NCI-H1048 (cell line): ENCODE results near the gene PAIP2.
A peak's percentile ranks its signal among the peaks of the same experiment; 100 is the strongest.
"Not testable (repeated sequence)": the region's sequence is repeated elsewhere in the genome, so short reads cannot be mapped to it uniquely, and the experiment has no call there.

Experiments
- DNase-seq: peaks from one replicate; lab custom pipeline; 2025; lab: John Stamatoyannopoulos, UW

Gene PAIP2

DNA sequence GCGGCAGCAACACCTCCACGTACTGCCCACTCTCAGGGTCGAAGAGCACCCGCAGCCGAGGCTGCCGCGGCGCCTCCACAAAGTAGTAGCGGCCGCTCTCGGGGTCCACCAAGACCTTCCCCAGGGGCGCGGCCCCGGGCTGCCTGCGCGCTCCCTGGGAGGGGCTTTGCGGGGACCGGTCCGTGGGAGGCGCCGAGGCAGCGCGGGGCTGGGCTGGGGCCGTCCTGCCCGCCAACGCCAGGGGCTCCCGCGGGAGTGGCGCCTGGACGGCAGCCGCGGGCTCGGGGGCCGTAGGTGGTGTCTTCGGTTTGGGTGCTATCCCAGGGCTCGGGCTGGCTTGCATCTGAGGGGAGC is 50.6 kb downstream of the PAIP2 start:
- no peak for DNase-seq

DNA sequence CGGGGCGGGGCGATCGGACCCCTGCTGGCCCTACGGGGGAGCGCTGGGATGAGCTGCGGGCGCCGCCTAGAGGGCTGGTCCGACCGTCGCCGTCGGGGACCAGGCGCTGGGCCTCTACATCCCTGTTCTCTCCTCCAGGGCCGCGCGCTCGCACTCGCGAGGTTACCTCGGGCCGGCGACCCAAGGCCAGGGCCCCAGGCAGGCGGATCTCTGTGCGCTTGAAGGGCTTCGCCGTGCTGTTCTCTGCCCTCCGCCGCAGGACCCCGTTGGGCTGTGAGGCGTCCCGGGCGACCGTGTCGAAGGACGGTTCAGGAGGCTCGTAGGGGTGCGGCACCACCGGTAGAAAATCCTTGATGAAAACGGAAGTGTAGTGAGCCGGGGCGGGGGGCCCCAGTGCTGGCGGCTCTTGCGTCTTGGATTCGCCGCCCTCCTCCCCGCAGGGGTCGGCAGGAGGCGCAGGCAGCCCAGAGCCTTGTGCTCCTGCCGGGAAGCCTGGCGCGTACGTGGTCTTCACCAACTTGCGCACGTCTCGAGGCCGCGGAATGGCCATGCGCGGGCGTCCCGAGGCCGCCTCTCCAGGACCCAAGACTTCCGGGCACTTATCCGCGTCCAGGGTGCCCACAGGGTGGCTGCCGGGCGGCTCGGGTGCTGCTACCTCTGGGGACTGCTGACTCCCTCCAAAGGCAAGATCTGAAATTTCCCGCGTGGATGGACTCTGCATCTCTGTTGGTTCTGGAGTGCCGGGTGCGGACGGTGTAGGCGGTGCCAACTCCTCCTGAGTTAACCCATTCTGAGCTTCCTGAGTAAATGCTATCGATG is 51.2 kb downstream of the PAIP2 start:
- DNase-seq = no peak

DNA sequence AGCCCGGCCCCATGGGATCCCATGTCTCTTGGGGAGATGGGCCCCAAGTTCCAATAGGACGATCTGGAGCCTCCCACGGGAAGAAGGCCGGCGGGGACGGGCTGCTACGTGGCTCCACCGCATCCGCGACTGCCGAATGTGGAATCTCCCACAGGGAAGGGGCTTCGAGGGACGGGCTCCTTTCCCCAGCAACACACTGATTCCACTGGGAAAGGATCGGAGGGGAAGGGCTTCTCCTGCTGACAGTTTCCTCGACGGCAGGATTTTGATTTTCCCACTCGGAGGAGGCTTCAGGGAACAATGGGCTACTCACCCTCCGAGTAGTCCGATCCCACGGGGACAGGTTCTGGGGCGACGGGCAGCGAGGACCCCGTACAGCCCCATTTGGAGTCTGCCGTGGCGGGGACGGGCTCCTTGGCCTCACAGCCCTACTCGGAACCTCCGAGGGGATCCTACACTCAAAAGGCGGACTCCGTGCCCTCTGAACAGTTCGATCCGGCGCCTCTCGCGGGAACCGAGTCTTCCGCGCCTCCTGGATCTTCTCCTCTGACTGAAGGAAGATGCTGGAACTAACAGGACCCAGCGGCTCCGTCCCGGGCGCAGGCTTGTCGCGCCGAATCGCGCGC is 52.0 kb downstream of the PAIP2 start:
- no peak for DNase-seq

DNA sequence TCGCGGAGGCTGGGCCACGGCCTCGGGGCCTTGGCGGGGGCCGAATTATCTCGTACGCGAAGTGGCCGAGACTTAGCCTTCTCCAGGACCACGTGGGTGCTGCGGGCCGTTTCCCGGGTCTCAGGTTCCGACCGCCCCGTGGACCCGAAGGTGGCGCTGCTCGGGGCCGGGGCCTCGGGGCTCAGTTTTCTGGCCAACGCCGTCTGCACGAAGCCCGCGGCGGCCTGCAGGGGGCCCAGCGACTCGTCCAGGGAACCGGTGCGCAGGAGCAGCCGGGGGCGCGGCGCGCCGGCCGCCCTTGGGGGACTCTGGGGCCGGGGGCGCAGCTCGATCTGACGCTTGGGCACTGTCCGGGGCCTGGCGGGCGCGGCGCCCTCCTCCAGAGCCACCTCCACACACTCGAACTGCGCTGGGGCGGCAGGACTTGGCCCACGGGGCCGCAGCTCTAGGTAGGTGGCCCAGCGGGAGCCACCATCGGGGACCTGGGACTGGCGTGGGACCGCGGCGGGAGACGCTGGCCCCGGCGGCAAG is 52.5 kb downstream of the PAIP2 start:
- no peak for DNase-seq

DNA sequence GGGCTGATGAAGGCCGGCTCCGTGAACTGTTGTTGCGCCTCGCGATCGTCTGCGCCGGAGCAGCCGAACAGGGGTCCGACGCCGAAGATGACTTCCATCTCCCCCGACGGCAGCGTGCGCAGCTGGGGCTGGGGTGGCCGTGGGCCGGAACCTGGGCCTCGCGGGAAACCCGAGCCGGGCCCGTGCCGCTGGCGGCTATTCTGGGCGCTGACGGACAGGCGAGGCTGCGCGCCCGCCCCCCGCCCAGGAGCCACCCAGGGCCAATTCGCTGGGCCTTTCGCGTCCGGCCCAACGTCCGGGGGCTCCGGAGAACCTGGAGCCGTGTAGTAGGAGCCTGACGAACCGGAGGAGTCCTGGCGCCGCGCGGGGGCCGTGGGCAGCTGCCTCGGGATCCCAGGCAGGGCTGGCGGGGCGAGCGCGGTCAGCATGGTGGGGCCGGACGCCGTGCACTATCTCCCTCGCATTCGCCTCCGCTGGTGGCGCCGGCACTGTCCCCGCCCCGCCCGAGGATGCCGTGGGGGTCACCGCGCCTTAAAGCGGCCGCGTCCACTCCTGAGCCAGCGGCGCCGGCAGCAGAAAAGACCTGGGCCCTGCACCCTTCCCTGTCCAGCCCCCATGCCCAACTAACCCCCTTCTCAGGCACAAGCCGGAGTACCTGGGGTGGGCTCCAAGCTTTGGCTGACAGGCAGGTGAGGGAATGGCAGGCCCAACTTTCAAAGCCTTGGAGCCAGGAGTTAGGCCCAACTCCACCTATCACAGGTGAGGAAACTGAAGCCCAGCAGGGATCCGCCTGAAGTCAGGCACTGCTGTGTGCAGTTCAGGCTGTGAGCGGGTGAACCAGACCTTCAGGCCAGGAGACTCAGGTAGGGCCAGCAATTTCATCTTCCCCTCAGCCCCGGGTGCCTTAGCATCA is 53.3 kb downstream of the PAIP2 start, which contains the start of gene PROB1:
TSS of gene PROB1 (minus strand) at position 451 of the 913 bp plus-strand sequence. CDS start at position 428, 23 bp downstream.
- DNase-seq = no peak

DNA sequence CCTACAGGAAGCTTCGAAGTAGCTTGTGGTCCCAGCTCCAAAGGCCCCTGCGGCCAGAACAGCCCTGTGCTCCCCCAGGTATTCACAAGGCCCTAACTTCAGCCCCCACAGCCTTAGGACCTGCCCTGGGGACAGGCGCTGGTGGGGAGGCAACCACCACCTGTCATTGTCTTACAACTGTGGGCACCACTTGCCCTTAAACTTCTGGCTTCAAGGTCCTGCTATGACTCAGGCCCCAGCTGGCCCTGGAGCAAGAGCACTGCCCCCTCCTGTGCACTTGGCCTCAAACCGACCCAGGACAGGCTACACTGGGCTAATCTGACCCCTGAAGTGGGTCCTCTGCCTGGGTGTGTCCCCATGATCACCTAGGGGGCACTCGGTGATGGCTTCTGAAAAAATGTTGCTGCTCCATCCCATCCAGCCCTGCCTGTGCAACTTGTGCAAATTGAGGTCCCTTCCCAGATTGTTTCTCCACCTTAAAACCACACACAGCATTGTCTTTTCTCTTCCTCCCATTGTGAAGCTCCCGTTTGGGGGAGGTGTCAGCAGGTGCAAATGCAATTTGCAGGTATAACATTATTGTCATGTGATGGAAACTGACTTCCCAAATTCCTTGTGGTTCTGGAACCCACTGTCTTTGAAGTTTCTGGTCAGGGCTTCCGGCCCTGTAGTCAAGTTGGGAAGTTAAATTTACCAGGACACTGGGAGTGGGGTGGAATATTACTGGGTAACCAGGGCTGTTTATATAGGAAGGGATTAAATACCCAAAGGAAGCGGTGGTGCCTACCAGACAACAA is 54.4 kb downstream of the PAIP2 start:
- no peak for DNase-seq

DNA sequence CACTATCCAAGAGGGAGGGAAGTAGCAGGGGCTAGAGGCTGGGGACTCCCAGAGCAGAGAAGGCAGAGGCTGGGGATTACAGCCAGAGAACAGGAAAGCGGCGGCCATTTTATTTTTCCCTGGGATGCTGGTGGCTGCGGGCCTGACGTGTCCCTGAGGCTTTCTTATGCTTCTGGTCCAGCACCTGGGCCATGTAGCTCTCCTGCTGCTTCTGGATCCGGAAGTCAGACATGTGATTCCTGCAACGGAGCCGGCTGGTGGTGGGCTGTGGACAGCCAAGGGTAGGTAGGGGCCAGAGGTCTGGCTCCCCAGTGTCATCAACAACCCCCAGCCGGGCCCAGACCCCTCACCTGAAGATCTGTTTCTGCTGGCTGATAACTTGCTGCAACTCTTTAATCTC is 55.0 kb downstream of the PAIP2 start:
- no peak for DNase-seq

DNA sequence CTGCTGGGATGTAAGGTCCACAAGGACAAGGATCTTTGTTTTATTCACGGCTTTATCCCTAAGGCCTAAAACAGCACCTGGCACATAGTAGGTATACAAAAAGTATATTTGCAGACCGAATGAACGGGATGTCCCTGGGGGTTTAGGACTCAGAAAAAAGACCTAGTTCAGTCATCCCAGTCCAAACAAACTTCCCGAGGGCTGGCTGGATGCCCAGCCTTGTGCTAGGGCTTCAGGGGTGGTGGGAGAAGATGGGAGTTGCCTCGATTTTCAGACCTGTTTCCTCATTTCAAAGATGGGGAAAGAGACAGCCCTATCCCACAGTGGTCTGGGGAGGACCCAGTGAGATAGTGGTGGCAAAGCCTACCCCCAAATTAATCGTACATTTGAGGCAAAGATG is 56.3 kb downstream of the PAIP2 start:
- DNase-seq = no peak

DNA sequence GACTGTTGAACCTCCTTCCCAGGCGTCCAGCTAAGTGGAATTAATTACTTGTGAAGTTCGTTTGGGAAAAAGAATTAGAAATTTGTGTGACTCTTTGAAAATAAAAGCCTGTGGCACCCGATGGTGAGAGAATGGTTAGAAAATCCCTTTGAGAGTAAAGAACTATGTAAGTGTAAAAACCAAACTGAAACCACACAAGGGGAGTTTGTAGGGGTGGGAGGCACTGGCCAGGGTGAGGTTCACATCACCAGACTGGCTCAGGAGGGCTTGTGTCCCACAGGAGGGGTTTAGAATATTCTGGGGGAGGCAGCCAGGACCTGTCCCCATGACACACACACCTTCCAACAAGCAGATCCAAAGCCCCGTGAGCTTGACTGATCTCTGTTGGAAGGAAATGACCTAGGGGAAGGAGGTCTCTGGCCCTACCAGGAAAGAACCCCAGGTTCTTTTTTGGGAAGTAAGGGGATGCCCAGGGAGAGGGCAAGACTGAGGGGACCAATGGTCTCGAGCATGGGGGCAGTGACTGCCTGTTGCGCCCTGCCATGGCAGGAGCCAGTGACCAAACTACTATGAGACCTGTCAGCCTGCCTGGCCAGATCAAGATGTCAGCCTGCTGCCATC is 58.0 kb downstream of the PAIP2 start:
- no peak for DNase-seq

DNA sequence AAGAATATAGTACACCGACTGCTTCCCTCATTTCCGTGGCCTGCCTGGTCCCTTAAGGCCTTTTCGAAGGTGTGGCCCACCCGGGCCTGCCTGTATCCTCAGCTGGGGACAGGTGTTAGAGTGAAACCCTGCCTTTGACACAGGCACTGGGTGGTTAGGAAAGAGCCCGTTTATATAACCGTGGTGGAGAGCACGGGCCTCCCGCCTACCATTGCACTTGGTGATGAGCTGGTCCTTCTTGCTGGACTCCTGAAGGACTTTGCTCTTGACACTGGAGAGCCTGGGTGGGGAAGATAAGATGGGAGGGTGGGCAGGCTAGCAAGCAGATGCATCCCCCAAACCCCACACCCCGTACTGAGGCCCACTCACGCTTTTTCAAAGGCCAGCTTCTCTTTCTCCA is 59.9 kb downstream of the PAIP2 start:
- DNase-seq = no peak

DNA sequence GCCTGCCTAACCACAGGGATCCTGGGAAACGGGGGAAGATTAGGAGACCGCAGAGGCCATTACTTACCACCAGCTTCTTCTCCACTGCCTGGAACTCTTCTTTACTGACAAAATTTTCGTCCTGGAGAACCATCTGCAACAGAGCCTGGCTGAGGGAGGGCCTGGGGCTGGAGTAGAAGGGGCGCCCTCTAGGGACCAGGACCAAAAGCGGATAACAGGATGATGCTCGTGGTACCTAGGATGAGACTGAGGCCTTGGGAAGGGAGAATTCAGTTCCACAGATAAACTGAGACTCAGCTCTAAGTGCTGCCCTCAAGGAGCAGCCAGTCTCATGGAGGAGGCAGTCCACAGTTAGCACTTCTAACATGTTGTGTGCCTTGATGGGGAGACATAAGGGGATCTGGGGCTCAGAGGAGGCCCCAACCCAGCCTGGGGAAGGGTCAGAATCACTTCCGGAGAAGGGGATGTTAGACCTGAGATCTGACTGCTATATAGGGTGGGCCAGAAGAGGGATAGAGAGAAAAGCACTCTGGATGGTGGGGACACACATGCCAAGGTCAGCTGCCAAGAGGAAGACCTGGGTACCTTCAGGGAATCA is 61.0 kb downstream of the PAIP2 start:
- no peak for DNase-seq

DNA sequence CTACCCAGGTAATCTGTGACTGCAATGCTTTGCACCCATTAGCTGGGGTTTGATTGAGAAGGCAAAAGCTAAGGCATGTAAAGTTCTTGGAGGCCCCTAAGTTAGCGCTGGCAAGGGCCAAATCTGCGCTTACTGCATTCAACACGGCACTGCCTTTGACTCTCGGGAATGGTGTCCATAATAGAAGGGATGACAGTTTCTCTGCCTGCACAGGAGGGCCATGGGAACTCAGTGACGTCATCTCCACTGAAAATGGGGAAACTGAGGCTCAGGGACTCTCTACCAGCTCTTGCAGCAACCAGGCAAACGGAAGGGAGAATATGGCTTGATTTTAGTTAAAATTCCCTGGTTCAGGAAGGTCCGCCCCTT is 61.7 kb downstream of the PAIP2 start:
- DNase-seq = no peak

DNA sequence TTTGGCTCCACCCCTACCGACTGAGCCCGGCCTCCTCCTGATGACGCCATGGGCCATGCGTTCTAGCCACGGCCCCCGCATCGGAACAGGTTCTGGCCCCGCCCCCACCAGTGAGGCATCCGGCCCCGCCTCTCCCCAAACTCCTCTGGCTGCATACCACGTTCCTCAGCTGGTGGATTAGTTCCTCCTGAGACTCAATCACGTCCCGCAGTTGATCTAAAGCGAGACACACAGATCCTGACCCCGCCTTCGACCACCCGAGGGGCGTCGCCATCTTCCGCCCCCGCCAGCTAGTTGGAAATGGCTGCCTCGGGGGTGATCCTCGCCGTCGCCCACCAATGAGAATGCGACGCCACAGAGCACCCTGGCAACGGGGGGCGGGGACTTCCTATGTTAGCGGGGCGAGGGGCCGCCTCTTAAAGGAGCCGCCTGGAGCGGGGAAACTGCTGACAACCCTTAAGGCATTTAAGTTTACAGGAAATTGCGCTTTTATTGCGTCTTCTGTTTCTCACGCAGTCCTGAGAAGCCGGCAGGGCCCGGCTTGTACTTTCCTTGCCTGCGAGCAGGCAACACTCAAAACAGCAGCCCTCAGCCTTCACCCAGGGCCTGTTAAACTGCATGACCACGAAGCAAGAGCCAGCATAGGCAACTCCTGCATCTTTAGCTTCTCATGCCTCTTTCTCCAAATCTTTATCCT is 62.3 kb downstream of the PAIP2 start, which contains the start of gene SPATA24:
TSS of gene SPATA24 (minus strand) at position 303 of the 697 bp plus-strand sequence. CDS start at position 274, 29 bp downstream.
- DNase-seq = peak; percentile 89

DNA sequence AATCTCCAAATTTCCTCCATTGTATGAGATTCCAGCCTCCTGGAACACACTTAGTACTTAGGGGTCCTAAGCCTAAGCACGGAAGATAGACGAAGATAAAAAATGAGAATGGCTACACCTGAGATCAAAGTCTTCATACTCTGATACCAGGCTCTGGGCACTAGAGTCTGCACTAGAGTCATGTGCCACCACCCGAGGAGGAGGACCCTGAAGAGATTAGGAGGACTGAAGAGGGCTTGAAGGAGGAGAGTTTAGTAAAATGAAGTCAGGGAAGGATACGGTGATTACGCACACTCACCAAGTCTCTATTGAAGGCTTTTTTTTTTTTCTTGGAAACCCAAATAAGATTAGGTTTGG is 62.8 kb downstream of the PAIP2 start:
- no peak for DNase-seq

DNA sequence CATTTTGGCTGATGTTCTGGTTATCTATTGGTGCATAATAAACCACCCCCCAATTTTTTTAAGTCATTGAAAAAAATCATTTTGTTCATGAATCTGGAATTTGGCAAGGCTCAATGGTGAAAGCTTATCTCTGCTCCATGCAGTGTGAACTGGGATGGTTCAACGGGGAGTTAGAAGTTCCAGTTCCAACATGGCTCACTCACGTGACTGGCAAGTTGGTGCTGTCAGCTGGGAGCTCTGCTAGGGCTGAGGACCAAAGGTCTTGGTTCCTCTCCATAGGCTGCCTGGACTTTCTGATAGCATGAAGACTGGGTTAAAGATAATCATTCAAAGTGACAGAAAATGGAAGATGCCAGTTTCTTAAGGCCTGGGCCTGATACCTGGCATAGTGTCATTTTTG is 65.3 kb downstream of the PAIP2 start:
- DNase-seq = no peak

DNA sequence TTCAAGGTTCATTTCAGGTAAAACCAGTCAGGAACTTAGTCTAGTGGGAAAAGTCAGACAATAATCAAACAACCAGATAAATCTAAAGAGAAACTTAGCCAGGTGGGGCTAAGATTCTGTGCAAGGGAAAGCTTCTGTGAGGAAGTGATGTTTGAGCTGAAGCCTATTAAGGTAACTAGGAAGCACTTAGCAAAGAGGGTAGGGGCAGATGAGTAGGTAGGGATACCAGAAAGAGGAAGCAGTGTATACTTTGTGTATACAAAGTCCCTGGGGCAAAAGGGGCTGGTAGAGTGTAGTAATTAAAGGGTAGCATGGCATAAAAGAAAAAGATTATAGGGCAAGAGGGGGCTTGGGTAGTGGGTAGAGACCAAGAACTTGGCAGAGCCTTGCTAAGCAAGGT is 65.9 kb downstream of the PAIP2 start:
- DNase-seq = no peak

DNA sequence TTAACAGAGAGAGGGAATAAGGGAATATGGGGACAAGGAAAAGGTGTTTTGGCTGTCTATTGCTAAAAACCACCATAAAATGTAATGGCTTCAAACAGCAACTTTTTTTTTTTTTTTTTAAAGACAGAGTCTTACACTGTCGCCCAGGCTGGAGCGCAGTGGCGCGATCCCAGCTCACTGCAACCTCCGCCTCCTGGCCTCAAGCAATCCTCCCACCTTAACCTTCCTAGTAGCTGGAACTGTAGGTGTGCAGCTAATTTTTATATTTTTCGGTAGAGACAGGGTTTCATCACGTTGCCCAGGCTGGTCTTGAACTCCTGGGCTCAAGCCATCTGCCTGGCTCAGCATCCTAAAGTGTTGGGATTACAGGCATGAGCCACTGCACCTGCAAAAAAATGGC is 66.5 kb downstream of the PAIP2 start:
- no peak for DNase-seq

DNA sequence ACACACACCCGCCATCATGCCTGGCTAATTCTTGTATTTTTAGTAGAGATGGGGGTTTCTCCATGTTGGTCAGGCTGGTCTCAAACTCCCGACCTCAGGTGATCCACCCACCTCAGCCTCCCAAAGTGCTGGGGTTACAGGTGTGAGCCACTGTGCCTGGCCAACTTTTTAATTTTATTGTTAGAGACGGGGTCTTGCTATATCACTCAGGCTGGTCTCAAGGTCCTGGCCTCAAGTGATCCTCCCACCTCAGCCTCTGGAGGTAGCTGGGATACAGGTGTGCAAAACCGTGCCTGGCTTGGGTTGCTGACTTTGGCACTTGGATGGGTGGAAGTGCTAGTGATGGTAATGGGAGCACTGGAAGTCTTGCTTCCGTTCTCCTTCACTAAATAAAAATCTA is 67.5 kb downstream of the PAIP2 start:
- DNase-seq = not testable (repeated sequence)

DNA sequence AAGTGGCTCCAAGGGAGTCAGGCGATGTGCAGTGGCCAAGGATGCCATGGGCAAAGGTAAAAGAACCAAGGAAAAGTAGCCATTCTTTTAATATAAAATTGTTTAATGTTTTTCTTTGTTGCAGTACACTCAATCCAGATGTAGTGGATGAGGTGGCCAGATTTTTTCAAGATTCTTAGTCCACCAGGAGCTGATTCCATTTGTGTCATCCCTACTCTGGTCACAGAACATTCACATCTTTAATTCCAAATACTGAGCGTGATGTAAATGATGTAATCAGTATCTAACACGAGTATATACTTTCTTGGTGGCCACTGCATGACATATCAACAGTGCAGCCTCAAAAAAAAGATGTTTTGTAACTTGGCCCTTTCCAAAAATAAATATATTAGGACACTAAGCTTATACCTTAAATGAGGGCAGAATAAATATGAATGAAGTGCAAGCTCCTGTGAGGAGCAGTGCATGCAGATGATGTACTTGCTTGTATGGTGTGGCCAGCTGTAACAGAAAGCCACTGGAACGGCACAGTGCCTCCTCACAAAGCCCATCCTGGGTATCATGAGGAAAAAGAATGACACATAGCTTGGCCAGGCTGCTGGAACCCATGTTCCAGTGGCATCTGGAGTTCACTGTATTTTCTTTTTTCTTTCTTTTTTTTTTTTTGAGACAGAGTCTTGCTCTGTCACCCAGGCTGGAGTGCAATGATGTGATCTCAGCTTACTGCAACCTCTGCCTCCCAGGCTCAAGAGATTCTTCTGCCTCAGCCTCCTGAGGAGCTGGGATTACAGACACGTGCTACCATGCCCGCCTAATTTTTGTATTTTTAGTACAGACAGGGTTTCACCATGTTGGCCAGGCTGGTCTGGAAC is 68.7 kb downstream of the PAIP2 start:
- DNase-seq = no peak
